DOHH2 (cell line): Measurements from ENCODE around the gene DAZAP1.

ENCODE experiments used
- H3F3A ChIP-seq: fragments of 200-600 bp; sonication (generic), shearing (Covaris generic); 2 replicates; pipeline ENCODE4 v1.6.0; 2016; ENCODE audit warnings: antibody characterized with exemption, mild to moderate bottlenecking; ENCODE audit not compliant: control insufficient read depth, insufficient read depth
- H3K27ac ChIP-seq: fragments of 200-600 bp; sonication (generic); 2 replicates; pipeline ENCODE4 v1.5.1; 2014; ENCODE audit warnings: low read depth, mild to moderate bottlenecking, low read length, moderate library complexity
- H3K27me3 ChIP-seq: fragments of 200-600 bp; sonication (generic); 2 replicates; pipeline ENCODE4 v1.6.1; 2014; ENCODE audit warnings: mild to moderate bottlenecking, low read length, mixed read lengths; ENCODE audit not compliant: control insufficient read depth
- H3K36me3 ChIP-seq: fragments of 200-600 bp; sonication (generic); 2 replicates; pipeline ENCODE4 v1.6.1; 2014; ENCODE audit warnings: mild to moderate bottlenecking, low read length, moderate library complexity, mixed read lengths; ENCODE audit not compliant: control insufficient read depth
- H3K4me1 ChIP-seq: fragments of 200-600 bp; sonication (generic); 2 replicates; pipeline ENCODE4 v1.6.1; 2014; ENCODE audit warnings: mild to moderate bottlenecking, low read length, mixed read lengths; ENCODE audit not compliant: control insufficient read depth
- H3K4me2 ChIP-seq: fragments of 200-600 bp; sonication (generic); 2 replicates; pipeline ENCODE4 v1.6.0; 2014; ENCODE audit warnings: mild to moderate bottlenecking, low read length, moderate library complexity
- H3K4me3 ChIP-seq: fragments of 200-600 bp; sonication (generic); 2 replicates; pipeline ENCODE4 v1.5.1; 2014; ENCODE audit warnings: mild to moderate bottlenecking, low read length, mixed read lengths
- H3K79me2 ChIP-seq: fragments of 200-600 bp; sonication (generic); 2 replicates; pipeline ENCODE4 v1.6.1; 2014; ENCODE audit warnings: mild to moderate bottlenecking, low read length, mixed read lengths; ENCODE audit not compliant: control insufficient read depth
- H3K9me2 ChIP-seq: fragments of 200-600 bp; sonication (generic); replicated peaks from 2 replicates; pipeline ENCODE4 v1.6.1; 2014; ENCODE audit warnings: mild to moderate bottlenecking, low read length, mixed read lengths; ENCODE audit not compliant: control insufficient read depth
- H3K9me3 ChIP-seq: fragments of 200-600 bp; sonication (generic); 2 replicates; pipeline ENCODE4 v1.6.1; 2014; ENCODE audit warnings: antibody characterized with exemption, low read length, mixed read lengths; ENCODE audit not compliant: control insufficient read depth, insufficient read depth
- H4K20me1 ChIP-seq: fragments of 200-600 bp; sonication (generic); 2 replicates; pipeline ENCODE4 v1.6.0; 2014; ENCODE audit warnings: low read depth, mild to moderate bottlenecking, antibody characterized with exemption, low read length, moderate library complexity; ENCODE audit not compliant: control insufficient read depth, insufficient read depth
- CTCF ChIP-seq: fragments of 200-600 bp; sonication (generic); IDR thresholded peaks from one replicate; pipeline ENCODE4 v1.5.1; 2014; ENCODE audit warnings: antibody characterized with exemption, mild to moderate bottlenecking, low read depth, low read length; ENCODE audit not compliant: poor library complexity, severe bottlenecking
- EZH2phosphoT487 ChIP-seq: fragments of 200-600 bp; sonication (generic); IDR thresholded peaks from 2 replicates; pipeline ENCODE4 v1.6.1; 2017; ENCODE audit warnings: borderline replicate concordance, mild to moderate bottlenecking, antibody characterized with exemption, low read length, moderate library complexity, mixed read lengths

Gene DAZAP1

DNA sequence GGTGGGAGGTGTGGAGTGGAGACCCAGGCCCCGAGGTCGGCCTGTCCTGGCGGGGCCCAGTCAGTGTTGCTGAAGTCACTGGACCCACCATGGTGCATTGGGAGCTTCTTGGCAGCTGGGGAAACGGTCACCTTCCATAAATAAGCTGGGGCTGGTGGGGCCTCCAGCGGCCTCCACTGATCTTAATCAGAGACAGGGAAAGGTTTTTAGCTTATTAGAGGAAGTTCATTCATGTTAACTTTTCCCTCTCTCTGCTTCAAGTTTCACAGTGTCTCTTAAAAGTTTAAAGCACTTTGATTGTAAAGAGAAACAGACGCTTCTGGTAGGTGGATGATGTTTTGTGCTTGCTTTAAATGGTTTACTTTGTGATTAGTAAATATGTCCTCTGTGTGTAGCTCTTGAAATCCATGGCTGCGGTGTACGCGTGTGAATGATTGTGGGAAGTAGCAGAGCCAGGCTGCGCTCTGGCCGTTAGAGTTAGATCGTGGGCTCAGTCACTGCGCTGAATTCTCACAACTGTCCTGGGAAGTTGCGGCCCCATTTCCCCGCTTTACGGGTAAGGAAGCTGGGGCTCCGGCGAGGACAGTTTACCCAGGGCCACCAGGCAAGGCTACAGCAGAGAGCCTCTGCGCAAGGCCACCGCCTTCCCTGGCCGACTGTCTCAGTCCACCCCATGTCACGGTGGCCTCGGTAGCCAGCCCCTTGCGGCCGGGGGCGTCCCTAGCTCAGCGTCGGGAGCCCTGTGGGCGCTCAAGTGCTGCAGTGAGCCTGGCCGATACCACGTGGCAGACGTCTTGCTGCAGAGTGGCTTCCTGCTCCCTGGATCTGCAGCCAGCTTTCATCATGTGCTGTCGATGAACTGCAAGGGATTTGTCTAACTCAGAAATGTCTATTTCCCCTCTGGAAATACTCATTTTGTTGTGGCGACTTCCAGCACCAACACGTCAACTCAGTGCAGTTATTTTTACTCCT lies 40.2 kb upstream of the DAZAP1 start:
- no peak overlapping the region for H3K27ac ChIP-seq
- H4K20me1 ChIP-seq: no peaks in the 10 kb centered on the region
- H3K79me2 ChIP-seq: no peaks in the 10 kb centered on the region
- peaks cover 58% of the 10 kb centered on the region for H3K36me3 ChIP-seq
- H3K4me1 ChIP-seq: peaks cover 4% of the 10 kb centered on the region; the same call in 1 of the 2 replicates
- no peaks in the 10 kb centered on the region for H3K9me3 ChIP-seq
- TF ChIP-seq CTCF (no peak), EZH2phosphoT487 (no peak)
- H3K27me3 ChIP-seq: no peaks in the 10 kb centered on the region
- no peak overlapping the region for H3K4me2 ChIP-seq
- H3F3A ChIP-seq: no peaks in the 10 kb centered on the region
- H3K4me3 ChIP-seq: no peak overlapping the region
- H3K9me2 ChIP-seq: no peaks in the 10 kb centered on the region

- peaks cover 60% of the 10 kb centered on the region for H3K36me3 ChIP-seq
- no peak overlapping the region for H3K27ac ChIP-seq
- TF ChIP-seq CTCF (no peak), EZH2phosphoT487 (no peak)
- H3K4me2 ChIP-seq: no peak overlapping the region
- no peaks in the 10 kb centered on the region for H3K9me3 ChIP-seq
- H3K9me2 ChIP-seq: no peaks in the 10 kb centered on the region
- no peaks in the 10 kb centered on the region for H3F3A ChIP-seq
- no peaks in the 10 kb centered on the region for H3K27me3 ChIP-seq
- H3K4me1 ChIP-seq: no peaks in the 10 kb centered on the region
- H3K79me2 ChIP-seq: no peaks in the 10 kb centered on the region
- no peaks in the 10 kb centered on the region for H4K20me1 ChIP-seq
- no peak overlapping the region for H3K4me3 ChIP-seq
These were observed 38.1 kb upstream of the DAZAP1 start for GRCh38 chr19:1369214-1369805.

DNA sequence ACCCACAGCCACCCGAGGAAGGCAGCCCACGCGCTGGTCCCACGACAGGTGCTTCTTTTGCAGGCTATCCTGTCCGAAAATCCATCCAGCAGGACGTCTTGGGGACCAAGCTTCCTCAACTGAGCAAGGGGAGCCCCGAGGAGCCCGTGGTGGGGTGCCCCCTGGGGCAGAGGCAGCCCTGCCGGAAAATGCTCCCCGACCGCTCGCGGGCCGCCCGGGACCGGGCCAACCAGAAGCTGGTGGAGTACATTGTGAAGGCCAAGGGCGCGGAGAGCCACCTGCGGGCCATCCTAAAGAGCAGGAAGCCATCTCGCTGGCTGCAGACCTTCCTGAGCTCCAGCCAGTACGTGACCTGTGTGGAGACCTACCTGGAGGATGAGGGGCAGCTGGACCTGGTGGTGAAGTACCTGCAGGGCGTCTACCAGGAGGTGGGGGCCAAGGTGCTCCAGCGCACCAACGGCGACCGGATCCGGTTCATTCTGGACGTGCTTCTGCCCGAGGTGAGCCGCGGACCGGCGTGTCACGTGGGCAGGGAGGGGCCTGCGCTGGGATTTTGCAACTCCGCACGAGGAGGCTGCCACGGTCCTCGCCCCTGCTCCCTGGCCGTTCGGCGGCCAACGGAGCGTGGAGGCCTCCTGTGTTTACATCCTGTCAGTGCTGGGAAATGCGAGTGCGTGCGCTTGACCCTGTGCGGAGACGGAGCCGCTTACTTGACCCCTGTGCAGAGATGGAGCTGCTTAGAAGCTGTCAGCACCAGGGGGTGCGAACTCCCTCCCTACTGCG lies 36.6 kb upstream of the DAZAP1 start:
- no peaks in the 10 kb centered on the region for H3K9me3 ChIP-seq
- no peak overlapping the region for H3K4me3 ChIP-seq
- H3K27me3 ChIP-seq: no peaks in the 10 kb centered on the region
- H3K4me1 ChIP-seq: no peaks in the 10 kb centered on the region
- TF ChIP-seq CTCF (no peak), EZH2phosphoT487 (no peak)
- no peaks in the 10 kb centered on the region for H3K9me2 ChIP-seq
- no peaks in the 10 kb centered on the region for H3F3A ChIP-seq
- H3K36me3 ChIP-seq: peaks cover 51% of the 10 kb centered on the region
- H3K4me2 ChIP-seq: no peak overlapping the region
- no peaks in the 10 kb centered on the region for H3K79me2 ChIP-seq
- H3K27ac ChIP-seq: no peak overlapping the region
- no peaks in the 10 kb centered on the region for H4K20me1 ChIP-seq
